ENCODE results near the gene IL3.

Gene IL3

DNA sequence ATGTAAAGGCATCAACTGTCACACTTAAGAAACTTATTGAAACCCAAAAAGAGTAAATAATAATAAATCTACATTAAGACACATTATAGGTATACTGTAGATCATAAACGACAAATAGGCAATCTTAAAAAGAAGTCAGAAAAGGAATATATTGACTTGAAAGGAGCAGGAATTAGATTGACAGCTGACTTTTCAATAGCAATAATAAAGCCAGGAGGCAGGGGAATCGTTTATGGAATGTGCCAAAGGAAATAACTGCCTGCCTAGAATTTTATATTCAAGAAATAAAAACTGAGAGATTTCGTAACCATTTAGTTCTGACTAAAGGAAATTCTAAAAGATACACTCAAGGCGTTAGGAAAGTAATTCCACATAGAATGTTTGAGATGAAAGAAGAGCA lies 27.3 kb upstream of the IL3 start:
- no peak overlapping the region for H3K4me3 Mint-ChIP-seq
- H3K27ac Mint-ChIP-seq (ENCODE audit: low read depth), result peak overlapping the region; percentile 44
- DNase-seq (ENCODE audit: low spot score in 2 of 2) (no peak), ATAC-seq (replicated peaks; ENCODE audit: extremely low read depth, poor library complexity, severe bottlenecking) (no peak)
- H3K36me3 Mint-ChIP-seq (ENCODE audit: insufficient read depth), result peaks cover 1% of the 10 kb centered on the region
- H3K27me3 Mint-ChIP-seq, result peaks cover 33% of the 10 kb centered on the region
- H3K4me1 Mint-ChIP-seq, result peaks cover 7% of the 10 kb centered on the region
- H3K9me3 Mint-ChIP-seq, result peaks cover 5% of the 10 kb centered on the region

DNA sequence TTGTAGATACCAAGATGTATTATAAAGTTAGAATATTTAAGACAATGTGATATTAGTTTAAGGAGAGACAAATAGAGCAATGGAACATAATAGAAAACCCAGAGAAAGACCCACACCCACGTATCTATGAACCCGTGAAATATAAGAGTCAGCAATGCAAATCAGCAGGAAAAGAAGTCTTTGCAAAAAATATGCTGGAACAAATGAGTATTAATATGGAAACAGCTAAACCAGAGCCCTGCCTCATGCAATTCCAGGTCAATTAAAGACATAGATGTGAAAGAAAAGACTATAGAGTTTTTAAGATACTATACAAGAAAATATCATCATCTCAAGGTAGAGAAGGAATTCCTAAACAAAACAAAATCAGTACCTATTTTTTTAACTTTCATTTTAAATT lies 23.1 kb upstream of the IL3 start:
- ATAC-seq (replicated peaks; ENCODE audit: extremely low read depth, poor library complexity, severe bottlenecking), result no peak
- DNase-seq (ENCODE audit: low spot score in 2 of 2), result no peak
- H3K4me1 Mint-ChIP-seq, result no peaks in the 10 kb centered on the region
- no peak overlapping the region for H3K27ac Mint-ChIP-seq (ENCODE audit: low read depth)
- H3K36me3 Mint-ChIP-seq (ENCODE audit: insufficient read depth), result peaks cover 1% of the 10 kb centered on the region
- H3K4me3 Mint-ChIP-seq, result no peak overlapping the region
- H3K27me3 Mint-ChIP-seq, result peaks cover 28% of the 10 kb centered on the region
- H3K9me3 Mint-ChIP-seq, result peaks cover 5% of the 10 kb centered on the region

DNA sequence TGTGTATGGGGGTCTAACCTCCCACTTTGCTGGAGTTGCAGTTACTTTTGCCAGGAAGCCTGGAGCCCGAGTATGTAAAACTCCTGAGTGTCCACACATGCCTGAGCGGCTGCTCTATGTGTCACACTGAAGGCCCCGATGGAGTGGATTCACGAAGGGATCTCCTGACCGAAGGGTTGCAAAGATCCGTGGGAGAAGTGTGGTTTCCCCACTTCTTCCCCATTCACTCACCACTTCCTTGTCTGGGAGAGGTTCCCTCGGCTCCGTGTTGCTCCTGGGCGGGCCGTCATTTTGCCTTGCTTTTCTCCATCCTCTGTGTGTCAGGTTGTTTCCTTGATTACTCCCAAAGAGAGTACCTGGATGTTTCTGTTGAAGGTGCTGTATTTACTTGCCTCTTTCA lies 16.2 kb upstream of the IL3 start:
- ATAC-seq (replicated peaks; ENCODE audit: extremely low read depth, poor library complexity, severe bottlenecking) (no peak), DNase-seq (ENCODE audit: low spot score in 2 of 2) (no peak)
- H3K27me3 Mint-ChIP-seq, result peaks cover 29% of the 10 kb centered on the region
- H3K27ac Mint-ChIP-seq (ENCODE audit: low read depth), result no peak overlapping the region
- no peak overlapping the region for H3K4me3 Mint-ChIP-seq
- H3K9me3 Mint-ChIP-seq, result no peaks in the 10 kb centered on the region
- no peaks in the 10 kb centered on the region for H3K36me3 Mint-ChIP-seq (ENCODE audit: insufficient read depth)
- no peaks in the 10 kb centered on the region for H3K4me1 Mint-ChIP-seq

DNA sequence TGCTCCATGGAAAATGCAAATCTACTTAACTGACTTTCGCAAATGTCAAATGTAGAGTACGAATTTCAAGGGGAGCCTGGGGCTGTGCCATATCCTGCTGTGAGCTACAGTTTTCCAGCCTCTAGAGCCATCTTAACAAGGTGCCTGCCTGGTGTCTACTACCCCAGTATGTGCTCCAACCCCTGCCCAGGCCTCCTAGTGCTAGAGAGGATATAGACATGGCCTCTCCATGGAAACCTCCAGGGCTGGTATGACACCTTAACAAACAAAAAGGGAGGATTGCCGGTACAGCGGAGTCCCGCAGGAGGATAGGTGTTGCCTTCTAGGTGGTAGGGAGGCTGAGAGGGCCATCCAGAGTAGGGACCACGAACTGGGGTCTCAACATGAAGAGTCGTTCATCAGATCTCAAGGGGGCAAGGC lies 13.6 kb upstream of the IL3 start:
- Mint-ChIP-seq H3K4me3 (no peak overlapping the region), H3K27ac (ENCODE audit: low read depth) (no peak overlapping the region), H3K4me1 (no peaks in the 10 kb centered on the region), H3K9me3 (no peaks in the 10 kb centered on the region), H3K27me3 (peaks cover 34% of the 10 kb centered on the region), H3K36me3 (ENCODE audit: insufficient read depth) (no peaks in the 10 kb centered on the region)
- DNase-seq (ENCODE audit: low spot score in 2 of 2), result peak in 1 of 2 donors; percentile 8
- ATAC-seq (replicated peaks; ENCODE audit: extremely low read depth, poor library complexity, severe bottlenecking), result no peak

DNA sequence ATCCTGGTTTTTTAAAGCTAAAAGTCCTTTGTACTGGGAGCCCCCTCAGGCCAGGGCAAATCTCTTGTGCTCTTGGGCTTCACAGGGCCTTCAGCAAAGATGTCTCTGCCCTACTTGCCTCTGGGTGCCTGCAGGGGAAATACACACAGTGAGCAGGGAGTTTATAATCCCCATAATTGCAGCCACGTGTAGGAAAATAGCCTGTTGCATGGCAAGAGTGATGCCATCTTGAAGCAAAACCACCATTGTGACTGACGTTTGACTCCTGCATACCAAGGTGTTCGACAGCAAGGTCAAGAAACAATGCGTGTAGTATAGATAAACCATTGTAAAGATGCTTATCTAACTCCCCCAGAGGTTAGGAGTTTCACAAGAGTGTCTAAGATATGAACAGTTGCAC lies 11.4 kb upstream of the IL3 start:
- Mint-ChIP-seq H3K4me1 (peaks cover 5% of the 10 kb centered on the region), H3K36me3 (ENCODE audit: insufficient read depth) (no peaks in the 10 kb centered on the region), H3K9me3 (no peaks in the 10 kb centered on the region), H3K4me3 (no peak overlapping the region), H3K27ac (ENCODE audit: low read depth) (no peak overlapping the region), H3K27me3 (peaks cover 17% of the 10 kb centered on the region)
- ATAC-seq (replicated peaks; ENCODE audit: extremely low read depth, poor library complexity, severe bottlenecking) (no peak), DNase-seq (ENCODE audit: low spot score in 2 of 2) (no peak)

DNA sequence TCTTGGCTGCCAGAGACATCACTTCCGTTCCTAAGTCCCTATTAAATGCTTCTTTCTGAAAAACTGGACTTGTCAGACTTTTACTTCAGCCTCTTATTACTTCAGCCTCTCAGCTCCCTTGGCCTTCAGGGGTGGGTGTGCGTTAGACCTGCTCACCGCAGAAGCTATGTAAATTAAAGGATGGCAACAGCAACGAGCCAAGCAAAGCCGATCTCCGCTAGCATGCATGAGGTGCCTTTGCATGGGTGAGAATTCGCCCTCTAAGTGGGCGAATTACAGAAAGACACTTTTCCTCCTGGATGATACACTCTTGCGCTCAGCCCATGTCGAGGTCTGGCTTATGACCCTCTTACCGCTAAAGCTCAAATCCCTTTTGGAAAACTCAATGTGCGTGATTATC lies 10.9 kb upstream of the IL3 start:
- H3K4me3 Mint-ChIP-seq, result no peak overlapping the region
- ATAC-seq (replicated peaks; ENCODE audit: extremely low read depth, poor library complexity, severe bottlenecking) (no peak), DNase-seq (ENCODE audit: low spot score in 2 of 2) (no peak)
- no peak overlapping the region for H3K27ac Mint-ChIP-seq (ENCODE audit: low read depth)
- no peaks in the 10 kb centered on the region for H3K9me3 Mint-ChIP-seq
- peaks cover 17% of the 10 kb centered on the region for H3K27me3 Mint-ChIP-seq
- H3K36me3 Mint-ChIP-seq (ENCODE audit: insufficient read depth), result no peaks in the 10 kb centered on the region
- H3K4me1 Mint-ChIP-seq, result peaks cover 9% of the 10 kb centered on the region

DNA sequence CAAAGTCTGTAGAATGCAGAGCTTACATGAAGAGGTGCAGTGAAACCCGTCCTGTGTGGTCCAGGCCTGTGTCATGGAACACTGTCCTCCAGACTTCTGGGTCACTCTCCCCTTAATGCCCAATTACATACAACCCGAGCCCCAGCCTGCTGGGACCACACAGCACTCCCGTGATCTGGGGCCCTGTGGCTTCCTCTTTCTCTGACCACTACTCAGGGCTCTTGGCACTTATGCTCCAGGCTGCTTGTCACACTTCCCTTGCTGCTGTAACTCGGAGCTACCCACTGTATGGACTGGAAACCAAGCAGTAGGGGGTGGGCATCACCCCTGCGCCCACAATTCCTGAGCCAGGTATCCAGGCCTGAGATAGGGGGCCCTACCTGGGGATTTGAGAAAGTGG lies 10.3 kb upstream of the IL3 start:
- DNase-seq (ENCODE audit: low spot score in 2 of 2) (no peak), ATAC-seq (replicated peaks; ENCODE audit: extremely low read depth, poor library complexity, severe bottlenecking) (no peak)
- no peaks in the 10 kb centered on the region for H3K9me3 Mint-ChIP-seq
- no peak overlapping the region for H3K27ac Mint-ChIP-seq (ENCODE audit: low read depth)
- H3K36me3 Mint-ChIP-seq (ENCODE audit: insufficient read depth), result no peaks in the 10 kb centered on the region
- no peak overlapping the region for H3K4me3 Mint-ChIP-seq
- H3K27me3 Mint-ChIP-seq, result peaks cover 17% of the 10 kb centered on the region
- H3K4me1 Mint-ChIP-seq, result peaks cover 14% of the 10 kb centered on the region

DNA sequence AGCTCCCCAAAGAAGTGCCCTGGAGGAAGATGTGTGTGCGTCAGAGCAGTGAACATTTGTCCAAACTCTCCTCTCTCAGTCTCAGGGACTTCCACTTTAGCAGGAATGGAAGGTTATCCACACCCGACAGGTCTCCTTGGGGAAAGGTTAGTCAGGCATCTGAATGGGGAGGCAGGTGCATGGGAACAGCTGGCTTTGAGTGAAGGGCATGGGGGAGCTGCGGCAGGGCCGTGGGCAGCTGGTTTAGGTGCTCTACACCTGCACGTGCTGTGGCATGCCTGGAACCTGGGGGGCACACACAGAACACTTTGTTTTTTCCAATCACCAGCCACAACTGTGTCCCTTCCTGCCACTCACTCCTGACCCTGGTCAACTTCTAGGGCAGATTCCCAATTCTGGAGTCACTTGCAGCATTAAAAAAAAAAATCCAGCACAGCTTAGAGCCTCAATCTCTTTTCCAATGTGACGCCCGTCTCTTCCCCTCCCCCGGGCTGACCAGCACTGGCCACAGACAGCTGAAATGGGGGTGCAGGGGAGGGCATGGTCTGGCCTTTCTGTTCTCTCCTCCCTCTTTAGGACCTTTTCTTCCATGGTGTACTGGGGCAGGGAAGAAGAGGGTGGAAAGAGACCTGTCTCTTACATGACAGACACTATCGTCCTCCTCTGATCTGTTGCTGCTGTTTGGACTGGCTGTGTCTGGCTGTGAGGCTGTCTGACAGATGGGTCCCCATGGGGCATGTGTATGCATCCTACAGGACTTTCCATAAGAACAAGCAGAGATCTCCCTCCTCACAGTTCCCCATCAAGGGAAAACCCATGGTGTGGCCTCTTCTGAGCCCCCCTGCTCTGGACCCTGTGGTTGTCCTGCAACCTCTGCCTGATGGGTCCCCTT lies 9.5 kb upstream of the IL3 start:
- H3K4me3 Mint-ChIP-seq, result no peak overlapping the region
- no peak overlapping the region for H3K27ac Mint-ChIP-seq (ENCODE audit: low read depth)
- H3K27me3 Mint-ChIP-seq, result peaks cover 17% of the 10 kb centered on the region
- DNase-seq (ENCODE audit: low spot score in 2 of 2) (no peak), ATAC-seq (replicated peaks; ENCODE audit: extremely low read depth, poor library complexity, severe bottlenecking) (no peak)
- no peaks in the 10 kb centered on the region for H3K9me3 Mint-ChIP-seq
- H3K36me3 Mint-ChIP-seq (ENCODE audit: insufficient read depth), result peaks cover under 1% of the 10 kb centered on the region
- peaks cover 22% of the 10 kb centered on the region for H3K4me1 Mint-ChIP-seq

DNA sequence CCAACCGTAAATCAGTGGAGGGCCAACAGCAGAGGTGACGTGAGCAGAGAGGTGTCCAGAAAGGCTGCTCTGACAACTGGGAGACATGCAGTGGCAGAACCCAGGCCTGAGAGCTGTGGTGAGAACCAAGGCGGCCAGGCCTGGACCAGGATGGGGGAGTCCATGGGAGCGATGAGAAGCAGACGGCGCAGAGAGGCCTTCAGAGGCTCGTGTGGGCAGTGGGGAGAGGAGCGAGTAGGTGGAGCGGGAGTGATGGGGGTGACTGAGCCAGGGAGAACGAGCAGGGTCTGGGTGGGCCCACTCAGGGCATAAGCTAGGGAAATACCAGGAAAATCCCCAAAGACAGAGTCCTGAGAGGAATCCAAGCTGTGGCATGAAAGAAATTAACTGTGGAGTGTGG lies 7.9 kb upstream of the IL3 start:
- Mint-ChIP-seq H3K36me3 (ENCODE audit: insufficient read depth) (peaks cover 2% of the 10 kb centered on the region), H3K4me1 (peaks cover 35% of the 10 kb centered on the region), H3K27me3 (peaks cover 17% of the 10 kb centered on the region)

DNA sequence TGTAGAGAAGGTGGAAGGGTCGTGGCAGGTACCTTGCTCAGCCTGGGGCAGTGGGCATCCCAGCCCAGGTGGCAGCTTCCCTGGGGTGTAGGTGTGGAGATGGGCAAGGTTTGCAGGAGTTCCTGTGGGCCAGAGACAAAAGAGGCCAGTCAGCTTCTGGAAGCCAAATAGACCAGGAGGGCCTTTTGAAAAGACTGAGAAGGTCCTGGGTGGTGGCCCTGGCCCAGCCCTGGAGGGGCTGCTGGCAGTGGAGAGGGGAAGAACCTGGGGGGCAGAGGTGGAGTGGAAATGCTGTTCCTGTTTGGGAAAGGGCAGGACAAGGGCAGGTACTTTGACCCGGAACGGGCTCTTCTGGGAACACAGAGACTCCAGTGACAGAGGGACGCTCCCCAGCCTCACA lies 7.0 kb upstream of the IL3 start:
- H3K27ac Mint-ChIP-seq (ENCODE audit: low read depth), result peak overlapping the region; percentile 20
- DNase-seq (ENCODE audit: low spot score in 2 of 2), result no peak
- no peaks in the 10 kb centered on the region for H3K9me3 Mint-ChIP-seq
- no peak for ATAC-seq (replicated peaks; ENCODE audit: extremely low read depth, poor library complexity, severe bottlenecking)
- H3K4me1 Mint-ChIP-seq, result peaks cover 41% of the 10 kb centered on the region
- peaks cover 17% of the 10 kb centered on the region for H3K27me3 Mint-ChIP-seq
- peaks cover 2% of the 10 kb centered on the region for H3K36me3 Mint-ChIP-seq (ENCODE audit: insufficient read depth)
- H3K4me3 Mint-ChIP-seq, result no peak overlapping the region

More for the DNA sequence above, 7.9 kb upstream of the IL3 start:
- no peak overlapping the region for H3K4me3 Mint-ChIP-seq
- no peak overlapping the region for H3K27ac Mint-ChIP-seq (ENCODE audit: low read depth)
- no peak for ATAC-seq (replicated peaks; ENCODE audit: extremely low read depth, poor library complexity, severe bottlenecking)
- no peak for DNase-seq (ENCODE audit: low spot score in 2 of 2)
- no peaks in the 10 kb centered on the region for H3K9me3 Mint-ChIP-seq

DNA sequence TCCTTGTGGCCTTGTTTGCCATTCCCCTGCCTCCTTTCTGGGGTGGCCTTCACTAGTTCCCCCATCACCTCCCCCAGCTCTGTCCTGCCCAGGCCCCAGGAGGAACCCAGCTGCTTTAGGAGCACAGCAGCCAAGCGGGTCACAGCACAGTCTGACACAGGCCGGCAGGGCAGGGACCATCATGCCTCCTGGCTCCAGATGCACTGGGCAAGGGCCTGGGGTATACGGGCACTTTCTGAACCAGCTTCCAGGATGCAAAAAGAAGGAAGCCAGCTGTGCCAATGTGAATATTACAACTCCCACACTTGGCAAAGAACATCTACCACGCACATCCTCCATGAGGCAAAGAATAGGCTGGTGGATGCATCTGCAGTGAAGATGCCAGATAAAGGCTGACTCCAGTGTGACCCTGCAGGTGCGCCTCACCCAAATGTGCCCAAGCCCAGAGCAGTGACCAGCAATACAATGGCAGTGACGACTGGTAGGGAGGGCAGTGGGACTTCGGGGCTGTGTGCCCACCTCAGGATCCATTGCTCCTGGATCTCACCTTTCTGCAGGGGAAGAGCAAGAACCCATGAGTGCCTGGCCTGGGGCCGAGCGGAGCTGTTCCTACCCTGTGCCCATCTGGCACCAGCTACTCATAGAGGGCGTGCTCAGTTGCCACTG lies 6.3 kb upstream of the IL3 start:
- Mint-ChIP-seq H3K27me3 (peaks cover 17% of the 10 kb centered on the region), H3K4me3 (no peak overlapping the region), H3K4me1 (peaks cover 44% of the 10 kb centered on the region), H3K36me3 (ENCODE audit: insufficient read depth) (peaks cover 2% of the 10 kb centered on the region), H3K9me3 (no peaks in the 10 kb centered on the region), H3K27ac (ENCODE audit: low read depth) (peak overlapping the region; percentile 18)
- ATAC-seq (replicated peaks; ENCODE audit: extremely low read depth, poor library complexity, severe bottlenecking) (no peak), DNase-seq (ENCODE audit: low spot score in 2 of 2) (peak in 1 of 2 donors; percentile 8)

DNA sequence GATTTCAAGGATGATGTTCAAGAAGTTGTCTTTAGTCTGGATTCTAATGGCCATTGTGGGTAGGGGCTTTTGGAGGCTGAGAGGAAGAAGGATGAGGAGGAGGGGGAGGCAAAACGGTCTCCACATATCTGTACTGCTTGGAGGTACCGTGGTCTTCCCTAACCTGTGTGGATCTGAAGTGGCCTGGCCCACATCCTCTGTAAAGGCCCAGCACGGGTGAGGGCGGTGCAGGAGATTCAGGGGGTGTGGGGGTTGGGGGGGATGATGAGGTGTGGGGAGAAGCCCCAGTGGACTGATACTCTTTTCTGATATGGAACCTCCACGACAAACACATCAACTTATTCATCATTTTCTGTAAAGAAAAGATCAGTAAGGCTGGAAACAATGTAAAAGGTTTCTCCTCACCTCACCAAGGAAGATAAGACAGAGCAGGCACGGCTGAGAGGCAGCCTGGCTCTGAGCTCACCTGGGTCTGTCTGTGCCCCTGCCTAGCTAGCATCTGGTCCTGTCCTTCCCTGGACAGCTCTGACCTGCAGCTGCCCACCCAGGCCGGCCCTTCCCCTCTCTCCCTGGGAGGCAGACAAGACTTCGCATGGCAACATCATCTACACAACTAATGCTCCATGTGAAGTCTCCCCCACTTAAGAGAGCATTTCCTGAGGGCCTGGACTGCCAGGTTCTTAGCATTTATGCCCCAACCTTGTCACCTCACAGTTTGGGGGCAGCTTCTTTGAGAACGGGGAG lies 5.6 kb upstream of the IL3 start:
- Mint-ChIP-seq H3K36me3 (ENCODE audit: insufficient read depth) (peaks cover 2% of the 10 kb centered on the region), H3K27ac (ENCODE audit: low read depth) (peak overlapping the region; percentile 18), H3K9me3 (no peaks in the 10 kb centered on the region), H3K27me3 (peaks cover 17% of the 10 kb centered on the region), H3K4me1 (peaks cover 50% of the 10 kb centered on the region), H3K4me3 (no peak overlapping the region)
- DNase-seq (ENCODE audit: low spot score in 2 of 2) (peak; percentile 7 to 11), ATAC-seq (replicated peaks; ENCODE audit: extremely low read depth, poor library complexity, severe bottlenecking) (no peak)
